Mucosa of stomach (tissue), 1 donor: ENCODE data around the gene ADORA2A.

Experiments used
- H3K27me3 ChIP-seq: one replicate; pipeline ENCODE4 v1.7.0; 2013; ENCODE audit warnings: mild to moderate bottlenecking, low read length; ENCODE audit not compliant: control insufficient read depth, insufficient read depth
- H3K36me3 ChIP-seq: one replicate; pipeline ENCODE4 v1.7.0; 2013; ENCODE audit warnings: low read length; ENCODE audit not compliant: control insufficient read depth, insufficient read depth
- H3K4me1 ChIP-seq: one replicate; pipeline ENCODE4 v1.7.0; 2013; ENCODE audit warnings: mild to moderate bottlenecking, low read length; ENCODE audit not compliant: control insufficient read depth, insufficient read depth
- H3K4me3 ChIP-seq: one replicate; pipeline ENCODE4 v1.7.0; 2013; ENCODE audit warnings: low read length
- H3K9ac ChIP-seq: one replicate; pipeline ENCODE4 v1.7.0; 2013; ENCODE audit warnings: mild to moderate bottlenecking, low read length, moderate library complexity
- H3K9me3 ChIP-seq: one replicate; pipeline ENCODE4 v1.7.0; 2013; ENCODE audit warnings: mild to moderate bottlenecking, low read length, moderate library complexity; ENCODE audit not compliant: control insufficient read depth
- donor health status: Pancreatic carcinoma.

ADORA2A gene

DNA sequence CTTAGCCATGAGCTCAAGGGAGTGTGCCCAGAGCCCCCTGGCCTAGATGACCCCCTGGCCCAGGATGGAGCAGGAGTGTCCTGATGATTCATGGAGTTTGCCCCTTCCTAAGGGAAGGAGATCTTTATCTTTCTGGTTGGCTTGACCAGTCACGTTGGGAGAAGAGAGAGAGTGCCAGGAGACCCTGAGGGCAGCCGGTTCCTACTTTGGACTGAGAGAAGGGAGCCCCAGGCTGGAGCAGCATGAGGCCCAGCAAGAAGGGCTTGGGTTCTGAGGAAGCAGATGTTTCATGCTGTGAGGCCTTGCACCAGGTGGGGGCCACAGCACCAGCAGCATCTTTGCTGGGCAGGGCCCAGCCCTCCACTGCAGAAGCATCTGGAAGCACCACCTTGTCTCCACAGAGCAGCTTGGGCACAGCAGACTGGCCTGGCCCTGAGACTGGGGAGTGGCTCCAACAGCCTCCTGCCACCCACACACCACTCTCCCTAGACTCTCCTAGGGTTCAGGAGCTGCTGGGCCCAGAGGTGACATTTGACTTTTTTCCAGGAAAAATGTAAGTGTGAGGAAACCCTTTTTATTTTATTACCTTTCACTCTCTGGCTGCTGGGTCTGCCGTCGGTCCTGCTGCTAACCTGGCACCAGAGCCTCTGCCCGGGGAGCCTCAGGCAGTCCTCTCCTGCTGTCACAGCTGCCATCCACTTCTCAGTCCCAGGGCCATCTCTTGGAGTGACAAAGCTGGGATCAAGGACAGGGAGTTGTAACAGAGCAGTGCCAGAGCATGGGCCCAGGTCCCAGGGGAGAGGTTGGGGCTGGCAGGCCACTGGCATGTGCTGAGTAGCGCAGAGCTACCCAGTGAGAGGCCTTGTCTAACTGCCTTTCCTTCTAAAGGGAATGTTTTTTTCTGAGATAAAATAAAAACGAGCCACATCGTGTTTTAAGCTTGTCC is 14.3 kb downstream of the ADORA2A start:
- H3K27me3 ChIP-seq = no peaks in the 10 kb centered on the region
- no peaks in the 10 kb centered on the region for H3K4me1 ChIP-seq
- H3K4me3 ChIP-seq = no peak overlapping the region
- H3K9me3 ChIP-seq = no peaks in the 10 kb centered on the region
- H3K9ac ChIP-seq = no peak overlapping the region
- no peaks in the 10 kb centered on the region for H3K36me3 ChIP-seq

DNA sequence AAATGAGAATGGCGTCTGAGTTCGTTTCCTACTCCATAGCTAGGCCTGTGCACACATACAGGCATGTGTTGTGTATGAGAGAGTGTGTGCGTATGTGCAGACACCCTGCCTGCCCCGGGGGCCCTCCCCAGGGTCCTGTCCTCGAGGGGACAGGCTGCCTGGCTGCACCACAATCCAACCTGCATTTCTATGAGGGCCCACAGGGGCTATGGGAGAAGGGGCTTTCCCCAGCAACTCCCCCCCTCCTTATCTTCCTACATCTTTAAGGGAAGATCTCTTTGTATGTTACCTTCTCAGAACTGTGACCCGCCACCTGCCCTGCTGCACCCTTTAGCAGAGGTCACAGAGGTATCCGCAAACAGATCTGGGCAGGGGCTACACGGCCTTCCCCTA is 14.9 kb downstream of the ADORA2A start:
- Histone ChIP-seq H3K9ac (no peak overlapping the region), H3K9me3 (no peaks in the 10 kb centered on the region), H3K36me3 (no peaks in the 10 kb centered on the region), H3K4me3 (no peak overlapping the region), H3K27me3 (no peaks in the 10 kb centered on the region), H3K4me1 (no peaks in the 10 kb centered on the region)

DNA sequence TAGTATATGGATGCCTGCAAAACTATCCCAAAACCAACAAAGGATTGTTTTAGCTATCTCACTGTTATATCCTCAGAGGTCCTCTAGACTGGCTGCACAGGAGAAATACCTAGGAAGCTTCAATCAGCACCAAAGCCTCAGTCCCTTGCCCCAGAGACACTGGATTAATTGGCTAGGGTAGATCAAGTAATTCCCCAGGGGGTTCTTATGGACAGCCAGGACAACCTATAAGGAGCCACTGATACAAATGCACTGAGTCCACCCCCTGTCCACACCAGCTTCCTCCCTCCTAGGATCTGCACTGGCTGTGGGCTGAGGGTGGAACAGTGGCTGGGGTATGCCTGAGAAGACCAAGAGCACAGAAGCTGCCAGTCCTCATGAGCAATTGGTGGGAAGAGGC is 16.3 kb downstream of the ADORA2A start:
- H3K4me1 ChIP-seq = no peaks in the 10 kb centered on the region
- no peak overlapping the region for H3K9ac ChIP-seq
- no peaks in the 10 kb centered on the region for H3K9me3 ChIP-seq
- no peaks in the 10 kb centered on the region for H3K36me3 ChIP-seq
- H3K27me3 ChIP-seq = no peaks in the 10 kb centered on the region
- no peak overlapping the region for H3K4me3 ChIP-seq

DNA sequence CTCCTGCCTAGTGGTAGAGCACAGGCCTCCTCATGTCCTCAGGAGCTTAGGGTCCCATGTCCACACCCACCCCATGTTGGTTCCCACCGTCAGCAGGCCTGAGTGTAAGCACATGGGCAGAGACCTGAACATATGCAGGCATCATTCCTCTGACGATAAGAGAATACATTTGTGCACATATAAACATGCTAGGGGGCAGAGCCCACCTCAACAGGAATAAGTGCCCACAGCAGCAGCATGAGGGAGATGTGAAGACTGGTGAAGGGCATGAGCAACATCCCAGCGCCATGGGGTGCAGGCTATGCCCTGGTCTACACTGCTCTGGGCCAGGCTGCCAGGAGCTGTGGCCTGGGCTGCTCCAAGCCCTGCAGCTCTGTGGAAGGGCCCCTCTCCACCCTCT is 16.9 kb downstream of the ADORA2A start:
- Histone ChIP-seq H3K4me1 (no peaks in the 10 kb centered on the region), H3K9me3 (no peaks in the 10 kb centered on the region), H3K27me3 (no peaks in the 10 kb centered on the region), H3K36me3 (no peaks in the 10 kb centered on the region), H3K4me3 (no peak overlapping the region), H3K9ac (no peak overlapping the region)

DNA sequence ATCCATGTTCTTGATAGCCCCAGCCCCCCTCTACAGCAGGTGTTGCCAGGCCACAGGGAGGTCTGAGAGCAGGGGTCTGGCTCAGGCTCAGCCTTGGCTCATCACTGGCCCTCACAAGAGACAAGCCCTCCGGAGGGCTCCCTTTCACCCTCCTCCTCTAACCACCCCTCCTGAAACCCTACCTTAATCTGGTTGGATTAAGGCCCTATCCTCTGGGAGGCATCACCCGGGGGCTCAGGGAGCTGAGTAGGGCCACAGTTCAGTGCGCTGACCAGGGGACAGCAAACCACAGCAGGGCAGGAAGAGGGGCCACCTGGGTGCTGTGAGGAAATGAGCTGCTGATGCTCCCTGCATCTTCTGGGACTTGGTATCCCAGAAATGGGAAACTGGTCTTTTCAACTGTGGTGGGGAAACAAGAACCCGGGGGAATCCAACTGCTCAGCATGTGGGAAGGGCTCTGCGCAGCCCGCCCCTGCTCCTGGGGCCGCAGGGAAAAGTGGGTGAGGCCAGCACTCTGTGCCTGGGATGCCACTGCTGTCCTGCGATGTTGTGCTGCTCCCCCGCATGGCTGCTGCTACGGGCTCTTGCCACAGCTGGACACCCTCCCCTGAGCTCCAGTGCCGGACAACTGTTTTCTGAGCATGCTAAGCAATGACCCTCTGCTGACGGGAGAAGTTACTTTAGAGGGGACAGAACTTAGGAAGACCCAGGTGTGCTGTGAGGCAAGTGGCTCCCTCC is 17.5 kb downstream of the ADORA2A start:
- Histone ChIP-seq H3K4me3 (no peak overlapping the region), H3K9ac (no peak overlapping the region), H3K4me1 (no peaks in the 10 kb centered on the region), H3K9me3 (no peaks in the 10 kb centered on the region), H3K36me3 (no peaks in the 10 kb centered on the region), H3K27me3 (no peaks in the 10 kb centered on the region)

DNA sequence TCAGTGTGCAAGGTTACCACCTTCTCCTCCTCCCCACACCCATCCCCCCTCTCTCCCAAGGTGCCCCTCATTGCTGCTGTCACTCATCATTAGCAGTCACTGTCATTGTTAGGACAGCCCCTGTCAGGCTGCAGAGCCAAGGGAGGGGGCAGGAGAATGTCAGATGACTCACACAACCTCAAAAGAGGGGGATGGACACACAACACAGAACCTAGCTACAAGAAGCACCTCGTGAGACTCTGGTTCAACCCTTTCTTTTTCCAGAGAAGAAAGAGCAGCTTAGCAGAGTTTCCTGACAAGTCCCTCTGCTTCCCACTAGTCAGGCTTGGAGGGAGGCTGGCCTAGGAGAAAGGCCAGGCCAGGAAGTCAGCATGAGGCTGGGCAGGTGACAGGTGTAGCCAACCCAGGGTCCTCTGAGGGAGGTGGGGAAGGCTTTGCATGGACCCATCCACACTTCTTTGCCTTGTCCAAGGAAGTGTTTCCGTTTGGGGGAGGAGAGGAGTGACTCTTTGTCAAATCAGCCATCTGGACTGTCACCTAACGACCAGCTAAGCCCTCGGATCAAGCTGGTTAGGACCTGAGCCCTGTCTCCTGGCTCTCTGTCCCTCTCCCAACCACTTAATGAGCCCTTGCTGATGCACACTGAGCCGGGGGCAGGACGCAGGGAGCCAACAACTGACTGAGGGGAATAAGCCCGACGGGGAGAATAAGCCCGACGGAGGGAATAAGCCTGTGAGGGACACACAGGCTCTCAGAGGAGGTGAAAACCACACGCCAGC is 18.3 kb downstream of the ADORA2A start:
- no peaks in the 10 kb centered on the region for H3K27me3 ChIP-seq
- no peak overlapping the region for H3K4me3 ChIP-seq
- H3K9ac ChIP-seq = no peak overlapping the region
- H3K36me3 ChIP-seq = no peaks in the 10 kb centered on the region
- H3K9me3 ChIP-seq = no peaks in the 10 kb centered on the region
- H3K4me1 ChIP-seq = no peaks in the 10 kb centered on the region

DNA sequence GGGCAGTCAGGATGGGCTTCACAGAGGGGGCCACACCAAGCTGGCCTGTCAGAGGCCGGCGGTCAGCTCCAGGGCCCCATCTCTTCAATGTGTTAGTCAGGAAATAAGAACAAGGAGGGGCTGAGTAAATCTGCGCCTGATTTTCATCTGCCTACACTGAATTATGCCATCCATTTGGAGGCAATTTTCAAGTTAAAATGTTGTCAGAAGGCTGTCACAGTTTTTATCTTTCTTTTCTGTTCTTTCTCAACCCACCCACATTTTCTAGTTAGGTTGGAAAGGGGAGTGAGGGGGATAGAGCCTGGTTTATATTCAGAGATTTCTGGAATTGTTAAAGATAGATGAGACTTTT is 18.8 kb downstream of the ADORA2A start:
- Histone ChIP-seq H3K27me3 (no peaks in the 10 kb centered on the region), H3K36me3 (no peaks in the 10 kb centered on the region), H3K4me3 (no peak overlapping the region), H3K9me3 (no peaks in the 10 kb centered on the region), H3K4me1 (no peaks in the 10 kb centered on the region), H3K9ac (no peak overlapping the region)

DNA sequence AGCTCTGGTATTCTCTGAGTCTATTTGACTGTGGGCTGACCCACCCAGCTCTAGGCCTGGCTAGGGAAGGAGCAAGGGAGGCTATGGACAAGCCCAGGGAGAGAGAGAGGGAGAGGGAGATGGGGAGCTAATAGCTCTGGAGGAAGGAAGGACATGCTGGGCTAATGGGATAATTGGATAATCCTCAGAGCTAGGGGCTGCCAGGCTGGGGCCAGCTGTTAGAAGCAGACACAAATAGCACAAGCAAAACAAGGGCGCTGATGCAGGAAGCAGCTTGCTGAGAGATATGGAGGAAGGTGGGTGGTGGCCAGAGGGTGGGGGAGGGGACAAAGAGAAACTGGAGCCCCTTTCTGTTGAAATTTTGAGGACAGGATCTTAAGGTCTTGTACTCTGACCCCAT is 23.2 kb downstream of the ADORA2A start:
- Histone ChIP-seq H3K36me3 (no peaks in the 10 kb centered on the region), H3K4me3 (no peak overlapping the region), H3K4me1 (no peaks in the 10 kb centered on the region), H3K27me3 (no peaks in the 10 kb centered on the region), H3K9ac (no peak overlapping the region), H3K9me3 (no peaks in the 10 kb centered on the region)

DNA sequence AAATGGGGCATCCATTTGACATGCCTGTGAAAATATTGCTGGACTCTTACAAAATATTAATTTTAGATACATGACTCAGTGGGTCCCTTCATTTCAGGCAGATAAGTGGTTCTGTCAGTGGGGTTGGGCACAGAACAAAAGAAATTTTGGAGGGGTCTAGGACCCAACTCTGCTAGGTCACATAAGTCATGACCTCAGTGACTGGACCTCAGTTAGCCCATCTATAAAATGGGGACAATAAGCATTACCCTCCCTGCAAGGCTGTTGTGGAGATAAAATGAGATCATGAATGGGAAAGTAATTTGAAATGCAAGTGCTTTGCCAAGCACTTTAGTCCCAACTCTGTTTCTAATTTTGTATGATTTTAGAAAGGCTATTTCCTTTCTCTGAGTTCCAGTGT is 23.8 kb downstream of the ADORA2A start:
- H3K9ac ChIP-seq = no peak overlapping the region
- H3K27me3 ChIP-seq = no peaks in the 10 kb centered on the region
- no peaks in the 10 kb centered on the region for H3K9me3 ChIP-seq
- H3K4me3 ChIP-seq = no peak overlapping the region
- no peaks in the 10 kb centered on the region for H3K36me3 ChIP-seq
- no peaks in the 10 kb centered on the region for H3K4me1 ChIP-seq

DNA sequence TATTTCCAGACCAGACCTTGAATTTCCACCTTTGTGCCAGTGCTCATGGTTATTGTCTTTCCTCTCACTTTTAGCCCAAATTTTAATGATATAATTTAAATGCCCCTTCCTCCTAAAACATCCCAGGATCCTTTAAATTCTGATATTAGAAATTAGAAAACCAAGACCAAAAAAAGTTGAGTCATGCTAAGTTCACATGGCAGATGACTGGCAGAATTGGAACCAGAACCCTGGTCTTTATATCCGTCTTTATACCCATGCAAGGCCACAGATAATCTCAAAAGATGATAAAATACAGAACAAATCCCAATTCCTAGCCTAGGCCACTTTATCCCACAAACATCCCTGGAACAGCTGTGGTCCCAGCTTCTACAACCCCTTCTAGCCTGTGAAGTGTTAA is 26.5 kb downstream of the ADORA2A start:
- no peak overlapping the region for H3K9ac ChIP-seq
- no peak overlapping the region for H3K4me3 ChIP-seq
- no peaks in the 10 kb centered on the region for H3K9me3 ChIP-seq
- no peaks in the 10 kb centered on the region for H3K27me3 ChIP-seq
- no peaks in the 10 kb centered on the region for H3K36me3 ChIP-seq
- no peaks in the 10 kb centered on the region for H3K4me1 ChIP-seq

DNA sequence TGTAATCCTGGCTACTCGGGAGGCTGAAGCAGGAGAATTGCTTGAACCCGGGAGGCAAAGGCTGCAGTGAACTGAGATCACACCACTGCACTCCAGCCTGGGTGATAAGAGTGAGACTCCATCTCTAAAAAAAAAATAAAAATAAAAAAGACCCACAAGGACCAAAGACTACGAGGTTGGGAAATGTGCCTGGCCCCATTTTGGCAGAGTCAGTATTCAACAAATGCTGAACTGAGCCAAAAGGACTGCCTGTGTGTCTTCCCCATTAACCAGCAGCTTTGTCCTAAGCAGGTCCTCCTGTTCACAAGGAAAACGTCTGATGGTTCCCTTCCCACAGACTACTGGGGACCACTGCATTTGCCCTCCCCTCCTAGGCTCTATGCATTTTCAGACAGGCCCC is 27.6 kb downstream of the ADORA2A start:
- H3K9me3 ChIP-seq = no peaks in the 10 kb centered on the region
- H3K4me3 ChIP-seq = no peak overlapping the region
- no peak overlapping the region for H3K9ac ChIP-seq
- no peaks in the 10 kb centered on the region for H3K36me3 ChIP-seq
- no peaks in the 10 kb centered on the region for H3K27me3 ChIP-seq
- no peaks in the 10 kb centered on the region for H3K4me1 ChIP-seq
